Activated CD4-positive, alpha-beta T cell treated with anti-CD3 and anti-CD28 coated beads, Interleukin-2, amount 10 ng/mL, durations not matched to agents 24 days and 14 days (primary cell): ENCODE results near the gene TRIM47. TPM values are rescaled to one million over a fixed set of nuclear protein-coding genes. Genes with fewer than 3 reads are reported as not detected.

Source experiments
- DNase-seq: peaks from one replicate; pipeline ENCODE4 v3.0.0; 2022
- H3K27ac Mint-ChIP-seq: one replicate; pipeline ENCODE4 v1.8.0; 2022; ENCODE audit warnings: mild to moderate bottlenecking, mixed read lengths
- H3K27me3 Mint-ChIP-seq: one replicate; pipeline ENCODE4 v1.8.0; 2022; ENCODE audit warnings: mixed read lengths
- H3K36me3 Mint-ChIP-seq: one replicate; pipeline ENCODE4 v1.8.0; 2022; ENCODE audit warnings: low read depth, mild to moderate bottlenecking, mixed read lengths
- H3K4me1 Mint-ChIP-seq: one replicate; pipeline ENCODE4 v1.8.0; 2021; ENCODE audit warnings: mixed read lengths
- H3K4me3 Mint-ChIP-seq: one replicate; pipeline ENCODE4 v1.8.0; 2022; ENCODE audit warnings: mild to moderate bottlenecking, moderate library complexity, mixed read lengths
- H3K9me3 Mint-ChIP-seq: one replicate; pipeline ENCODE4 v1.8.0; 2021; ENCODE audit warnings: mixed read lengths
- intact Hi-C: fragments of 100-400 bp; cut with micrococcal nuclease; formaldehyde crosslinking; loops from one replicate; pipeline ENCODE4 v1.15.1; 2023
- total RNA-seq: library from RNA; stranded (reverse); gene quantifications from 2 replicates; pipeline ENCODE4 v1.2.3, GENCODE V29; 2022

TRIM47 gene
- total RNA-seq, 1 donor from 2014 or later: 25.2 TPM

DNA sequence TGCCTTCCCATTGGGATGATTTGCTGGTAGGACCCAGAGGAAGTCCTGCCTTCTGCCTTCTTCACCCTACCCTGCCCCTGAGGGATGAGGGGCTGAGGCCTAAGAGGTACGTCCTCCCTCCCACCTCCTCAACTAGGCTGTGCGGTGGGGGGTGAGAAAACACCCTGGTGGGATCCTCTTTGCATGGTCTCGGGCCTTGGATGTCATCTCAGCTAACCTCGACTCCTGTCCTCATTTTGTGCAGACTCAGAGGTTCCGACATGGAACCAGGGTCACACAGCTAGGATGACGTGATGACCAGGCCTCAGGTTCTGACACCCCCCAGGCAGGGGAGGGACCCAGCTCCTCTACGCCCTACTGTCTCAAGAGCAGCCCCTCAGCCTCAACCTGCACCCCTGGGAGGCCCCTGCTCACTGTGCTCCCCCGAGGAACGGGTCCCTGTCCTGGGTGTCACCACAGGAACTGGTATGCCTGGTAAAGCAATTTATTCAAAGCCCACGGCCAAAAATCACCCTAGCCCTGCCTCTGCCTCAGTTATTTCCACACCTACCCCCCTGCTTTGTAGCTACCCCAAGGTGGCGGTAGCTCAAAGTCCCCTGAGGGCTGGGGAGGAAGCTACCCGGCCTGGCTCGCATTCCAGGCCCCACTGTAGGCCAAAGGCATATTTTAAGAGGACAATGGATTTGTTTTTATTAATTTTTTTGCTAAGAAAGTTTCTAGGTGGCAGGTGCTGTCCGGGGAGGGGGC lies 51.6 kb downstream of the TRIM47 start:
- H3K4me1 Mint-ChIP-seq: peaks cover 7% of the 10 kb centered on the region
- peaks cover 21% of the 10 kb centered on the region for H3K36me3 Mint-ChIP-seq
- no peaks in the 10 kb centered on the region for H3K9me3 Mint-ChIP-seq
- no peak for DNase-seq
- intact Hi-C loops: loop anchor here (5.0 kb wide), 2 partner anchors 49 to 74 kb away; a partner anchor contains a TSS
- H3K4me3 Mint-ChIP-seq: no peak overlapping the region
- no peak overlapping the region for H3K27ac Mint-ChIP-seq
- H3K27me3 Mint-ChIP-seq: no peaks in the 10 kb centered on the region

DNA sequence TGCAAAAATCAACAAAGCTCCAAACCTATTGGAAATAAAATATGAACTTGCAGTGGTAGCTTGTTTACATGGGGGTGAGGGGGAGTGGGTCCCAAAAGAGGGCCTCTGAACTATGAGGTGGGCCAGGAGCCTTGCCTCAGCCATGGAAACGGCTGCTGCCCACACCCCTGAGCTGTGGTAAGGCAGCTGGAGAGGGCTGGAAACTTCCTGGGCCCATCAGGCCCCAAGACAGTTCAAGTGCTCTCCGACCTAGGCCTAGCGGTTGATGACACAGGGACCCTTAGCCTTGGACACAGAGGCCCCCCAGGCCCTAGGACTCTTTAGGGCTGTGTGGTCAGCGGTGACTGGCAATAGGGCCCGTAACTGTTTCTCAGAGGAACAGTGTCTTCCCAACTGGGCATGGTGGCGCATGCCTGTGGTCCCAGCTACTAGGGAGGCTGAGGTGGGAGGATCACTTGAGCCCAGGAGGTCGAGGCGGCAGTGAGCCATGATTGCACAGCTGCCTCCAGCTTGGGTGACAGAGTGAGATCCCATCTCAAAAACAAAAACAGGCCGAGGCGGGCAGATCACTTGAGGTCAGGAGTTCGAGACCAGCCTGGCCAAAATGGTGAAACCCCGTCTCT lies 52.5 kb downstream of the TRIM47 start:
- no peak for DNase-seq
- no peak overlapping the region for H3K4me3 Mint-ChIP-seq
- H3K27me3 Mint-ChIP-seq: no peaks in the 10 kb centered on the region
- intact Hi-C loops: loop anchor here (5.0 kb wide), 2 partner anchors 49 to 74 kb away; a partner anchor contains a TSS
- H3K9me3 Mint-ChIP-seq: no peaks in the 10 kb centered on the region
- H3K4me1 Mint-ChIP-seq: peaks cover 9% of the 10 kb centered on the region
- H3K27ac Mint-ChIP-seq: no peak overlapping the region
- H3K36me3 Mint-ChIP-seq: peaks cover 25% of the 10 kb centered on the region

DNA sequence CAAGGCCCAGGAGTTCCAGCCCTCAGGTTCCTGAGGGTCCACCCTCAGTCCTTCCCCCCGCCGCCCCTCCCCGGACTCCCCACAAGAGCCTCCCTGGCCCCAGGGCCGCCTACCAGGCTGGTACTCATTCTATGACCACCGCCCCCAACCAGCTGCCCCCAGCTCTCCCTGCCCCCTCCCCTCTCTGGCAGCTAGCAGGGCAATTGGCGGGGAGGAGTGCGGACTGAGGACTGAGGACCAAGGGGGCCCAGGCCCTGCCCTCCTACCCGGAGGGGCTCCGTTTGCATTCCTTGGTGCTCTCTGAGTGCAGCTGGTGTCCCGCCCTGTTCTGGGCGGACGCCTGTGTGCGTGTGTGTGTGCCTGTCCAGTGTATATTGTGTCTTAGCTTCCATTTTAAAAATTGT lies 53.2 kb downstream of the TRIM47 start:
- DNase-seq: no peak
- Mint-ChIP-seq H3K9me3 (no peaks in the 10 kb centered on the region), H3K27me3 (no peaks in the 10 kb centered on the region), H3K36me3 (peaks cover 25% of the 10 kb centered on the region), H3K4me3 (no peak overlapping the region), H3K4me1 (peaks cover 9% of the 10 kb centered on the region), H3K27ac (no peak overlapping the region)
- intact Hi-C loops: loop anchor here (5.0 kb wide), 2 partner anchors 48 to 73 kb away; a partner anchor contains a TSS

DNA sequence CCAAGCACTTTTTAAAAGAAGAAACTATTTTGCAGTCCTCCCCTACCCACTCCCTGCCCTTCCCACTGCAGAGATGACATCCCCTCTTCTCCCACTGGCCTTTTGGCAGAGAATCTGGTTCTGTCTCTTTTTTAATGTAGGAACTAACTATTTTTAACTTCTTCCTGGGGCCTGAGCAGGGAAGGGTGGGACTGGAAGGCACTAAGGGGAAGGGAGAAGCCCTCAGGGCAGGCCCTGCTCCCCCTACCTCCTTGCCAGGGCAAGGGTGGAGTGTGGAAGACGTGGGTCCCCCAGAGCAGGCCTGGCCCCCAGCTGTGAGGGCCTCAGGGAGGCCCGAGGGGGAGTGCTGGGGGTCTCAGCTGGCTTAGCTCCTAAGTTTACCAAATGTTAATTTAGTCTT lies 53.7 kb downstream of the TRIM47 start:
- Mint-ChIP-seq H3K27me3 (no peaks in the 10 kb centered on the region), H3K27ac (no peak overlapping the region), H3K4me3 (no peak overlapping the region), H3K36me3 (peaks cover 22% of the 10 kb centered on the region), H3K4me1 (peaks cover 9% of the 10 kb centered on the region), H3K9me3 (no peaks in the 10 kb centered on the region)
- DNase-seq: no peak
- intact Hi-C loops: loop anchor here (5.0 kb wide), 2 partner anchors 47 to 72 kb away; a partner anchor contains a TSS

Other genes with a start within 250 kb of the TRIM47 start
- gene SMIM5, start 245.1 kb downstream of the TRIM47 start, total RNA-seq: 0.14 and 0.38 TPM in 2 replicates
- gene RECQL5, start 211.4 kb downstream of the TRIM47 start, total RNA-seq: 34.2 and 34.4 TPM in 2 replicates
- gene SAP30BP, start 211.2 kb downstream of the TRIM47 start, total RNA-seq: 109 and 115 TPM in 2 replicates
- gene ITGB4, start 157.1 kb downstream of the TRIM47 start, total RNA-seq: 0.71 and 1.8 TPM in 2 replicates
- 53.3 and 54.7 TPM in 2 replicates for gene GALK1, start 113.4 kb downstream of the TRIM47 start, total RNA-seq
- 28.9 and 30.0 TPM in 2 replicates for gene UNK, start 93.8 kb downstream of the TRIM47 start, total RNA-seq
- 158 and 161 TPM in 2 replicates for gene UNC13D, start 34.2 kb downstream of the TRIM47 start, total RNA-seq
- gene WBP2, start 23.2 kb downstream of the TRIM47 start, total RNA-seq: 68.9 and 70.0 TPM in 2 replicates
- gene TRIM65, start 18.4 kb upstream of the TRIM47 start, total RNA-seq: 47.6 and 48.1 TPM in 2 replicates
- gene MRPL38, start 26.3 kb upstream of the TRIM47 start, total RNA-seq: 151 and 157 TPM in 2 replicates
- gene FBF1, start 62.5 kb upstream of the TRIM47 start, total RNA-seq: 17.5 and 18.6 TPM in 2 replicates
- 29.2 and 30.0 TPM in 2 replicates for gene ACOX1, start 100.6 kb upstream of the TRIM47 start, total RNA-seq
- 9.7 and 12.5 TPM in 2 replicates for gene TEN1, start 100.7 kb upstream of the TRIM47 start, total RNA-seq
- gene CDK3, start 122.3 kb upstream of the TRIM47 start, total RNA-seq: 6.6 and 7.4 TPM in 2 replicates
- gene EVPL, start 148.7 kb upstream of the TRIM47 start, total RNA-seq: 0.09 and 0.17 TPM in 2 replicates
- 169 and 170 TPM in 2 replicates for gene SRP68, start 193.9 kb upstream of the TRIM47 start, total RNA-seq
- gene GALR2, start 196.2 kb upstream of the TRIM47 start, total RNA-seq: 2.3 and 2.7 TPM in 2 replicates
- 4.1 TPM in 2 replicates for gene ZACN, start 200.6 kb upstream of the TRIM47 start, total RNA-seq
- gene EXOC7, start 225.2 kb upstream of the TRIM47 start, total RNA-seq: 104 and 108 TPM in 2 replicates